GM23248 (cell line): ENCODE data around the gene RHOBTB1.

ENCODE experiments used
- EZH2 ChIP-seq: fragments of 200-600 bp; sonication (generic); IDR thresholded peaks from 2 replicates; pipeline ENCODE4 v1.6.1; 2018; ENCODE audit warnings: antibody characterized with exemption, mild to moderate bottlenecking; ENCODE audit not compliant: insufficient read depth, poor library complexity, severe bottlenecking
- EZH2phosphoT487 ChIP-seq: fragments of 200-600 bp; sonication (generic); IDR thresholded peaks from 2 replicates; pipeline ENCODE4 v1.6.1; 2018; ENCODE audit warnings: antibody characterized with exemption, moderate library complexity, mild to moderate bottlenecking, low read depth; ENCODE audit not compliant: insufficient read depth

GRCh38 chr10:60986791-60987190, 42.8 kb upstream of the RHOBTB1 start:
- TF ChIP-seq EZH2 = no peak
- no peak for TF ChIP-seq EZH2phosphoT487
